ENCODE measurements around the gene ECI1.

Gene ECI1

GRCh38 chr16:2284797-2285576 lies 33.6 kb upstream of the ECI1 start:
- Mint-ChIP-seq H3K27me3 (no peaks in the 10 kb centered on the region), H3K4me3 (no peak overlapping the region), H3K36me3 (ENCODE audit: low read depth) (no peaks in the 10 kb centered on the region), H3K9me3 (no peaks in the 10 kb centered on the region), H3K4me1 (no peaks in the 10 kb centered on the region), H3K27ac (no peak overlapping the region)
- ATAC-seq (no peak), DNase-seq (no peak)

GRCh38 chr16:2284001-2284770 lies 32.8 kb upstream of the ECI1 start:
- no peak overlapping the region for H3K4me3 Mint-ChIP-seq
- H3K9me3 Mint-ChIP-seq, result no peaks in the 10 kb centered on the region
- H3K4me1 Mint-ChIP-seq, result no peaks in the 10 kb centered on the region
- no peak for ATAC-seq
- no peaks in the 10 kb centered on the region for H3K36me3 Mint-ChIP-seq (ENCODE audit: low read depth)
- no peak overlapping the region for H3K27ac Mint-ChIP-seq
- no peak for DNase-seq
- H3K27me3 Mint-ChIP-seq, result no peaks in the 10 kb centered on the region

GRCh38 chr16:2282866-2283555 lies 31.6 kb upstream of the ECI1 start:
- DNase-seq, result no peak
- ATAC-seq, result no peak
- H3K4me1 Mint-ChIP-seq, result no peaks in the 10 kb centered on the region
- H3K4me3 Mint-ChIP-seq, result no peak overlapping the region
- no peaks in the 10 kb centered on the region for H3K9me3 Mint-ChIP-seq
- H3K27ac Mint-ChIP-seq, result no peak overlapping the region
- H3K27me3 Mint-ChIP-seq, result no peaks in the 10 kb centered on the region
- H3K36me3 Mint-ChIP-seq (ENCODE audit: low read depth), result no peaks in the 10 kb centered on the region

- Mint-ChIP-seq H3K4me1 (no peaks in the 10 kb centered on the region), H3K27me3 (no peaks in the 10 kb centered on the region), H3K27ac (no peak overlapping the region), H3K4me3 (no peak overlapping the region), H3K36me3 (ENCODE audit: low read depth) (no peaks in the 10 kb centered on the region), H3K9me3 (no peaks in the 10 kb centered on the region)
- DNase-seq, result no peak
- ATAC-seq, result no peak
These were observed 30.9 kb upstream of the ECI1 start for GRCh38 chr16:2282262-2282661.

GRCh38 chr16:2280981-2281542 lies 29.7 kb upstream of the ECI1 start:
- Mint-ChIP-seq H3K4me3 (no peak overlapping the region), H3K4me1 (no peaks in the 10 kb centered on the region), H3K9me3 (no peaks in the 10 kb centered on the region), H3K27ac (no peak overlapping the region), H3K36me3 (ENCODE audit: low read depth) (no peaks in the 10 kb centered on the region), H3K27me3 (no peaks in the 10 kb centered on the region)
- DNase-seq (no peak), ATAC-seq (no peak)

GRCh38 chr16:2280461-2280860 lies 29.1 kb upstream of the ECI1 start:
- no peak for ATAC-seq
- H3K4me3 Mint-ChIP-seq, result no peak overlapping the region
- no peaks in the 10 kb centered on the region for H3K27me3 Mint-ChIP-seq
- no peak for DNase-seq
- no peaks in the 10 kb centered on the region for H3K9me3 Mint-ChIP-seq
- H3K4me1 Mint-ChIP-seq, result no peaks in the 10 kb centered on the region
- no peaks in the 10 kb centered on the region for H3K36me3 Mint-ChIP-seq (ENCODE audit: low read depth)
- no peak overlapping the region for H3K27ac Mint-ChIP-seq

GRCh38 chr16:2278956-2279800 lies 27.8 kb upstream of the ECI1 start:
- no peaks in the 10 kb centered on the region for H3K9me3 Mint-ChIP-seq
- H3K36me3 Mint-ChIP-seq (ENCODE audit: low read depth), result no peaks in the 10 kb centered on the region
- DNase-seq, result no peak
- no peaks in the 10 kb centered on the region for H3K27me3 Mint-ChIP-seq
- no peak overlapping the region for H3K27ac Mint-ChIP-seq
- H3K4me1 Mint-ChIP-seq, result no peaks in the 10 kb centered on the region
- ATAC-seq, result no peak
- H3K4me3 Mint-ChIP-seq, result no peak overlapping the region

- Mint-ChIP-seq H3K27ac (no peak overlapping the region), H3K9me3 (no peaks in the 10 kb centered on the region), H3K4me1 (no peaks in the 10 kb centered on the region), H3K4me3 (no peak overlapping the region), H3K36me3 (ENCODE audit: low read depth) (no peaks in the 10 kb centered on the region), H3K27me3 (no peaks in the 10 kb centered on the region)
- DNase-seq, result no peak
- ATAC-seq, result no peak
These were observed 26.9 kb upstream of the ECI1 start for GRCh38 chr16:2278272-2278608.

- no peaks in the 10 kb centered on the region for H3K4me1 Mint-ChIP-seq
- no peak overlapping the region for H3K4me3 Mint-ChIP-seq
- H3K9me3 Mint-ChIP-seq, result no peaks in the 10 kb centered on the region
- no peak overlapping the region for H3K27ac Mint-ChIP-seq
- ATAC-seq, result no peak
- H3K36me3 Mint-ChIP-seq (ENCODE audit: low read depth), result no peaks in the 10 kb centered on the region
- no peak for DNase-seq
- H3K27me3 Mint-ChIP-seq, result no peaks in the 10 kb centered on the region
These were observed 26.3 kb upstream of the ECI1 start for GRCh38 chr16:2277466-2278271.

GRCh38 chr16:2276368-2277195 lies 25.2 kb upstream of the ECI1 start:
- Mint-ChIP-seq H3K27ac (no peak overlapping the region), H3K9me3 (no peaks in the 10 kb centered on the region), H3K27me3 (no peaks in the 10 kb centered on the region), H3K36me3 (ENCODE audit: low read depth) (no peaks in the 10 kb centered on the region), H3K4me3 (no peak overlapping the region), H3K4me1 (no peaks in the 10 kb centered on the region)
- DNase-seq (no peak), ATAC-seq (no peak)

- no peak overlapping the region for H3K27ac Mint-ChIP-seq
- H3K27me3 Mint-ChIP-seq, result no peaks in the 10 kb centered on the region
- H3K9me3 Mint-ChIP-seq, result no peaks in the 10 kb centered on the region
- H3K36me3 Mint-ChIP-seq (ENCODE audit: low read depth), result no peaks in the 10 kb centered on the region
- ATAC-seq (no peak), DNase-seq (no peak)
- no peak overlapping the region for H3K4me3 Mint-ChIP-seq
- H3K4me1 Mint-ChIP-seq, result no peaks in the 10 kb centered on the region
These were observed 24.3 kb upstream of the ECI1 start for GRCh38 chr16:2275476-2276367.

- H3K27me3 Mint-ChIP-seq, result no peaks in the 10 kb centered on the region
- no peak overlapping the region for H3K27ac Mint-ChIP-seq
- no peaks in the 10 kb centered on the region for H3K36me3 Mint-ChIP-seq (ENCODE audit: low read depth)
- peaks cover 10% of the 10 kb centered on the region for H3K4me1 Mint-ChIP-seq
- ATAC-seq (no peak), DNase-seq (no peak)
- H3K4me3 Mint-ChIP-seq, result no peak overlapping the region
- H3K9me3 Mint-ChIP-seq, result no peaks in the 10 kb centered on the region
These were observed 22.5 kb upstream of the ECI1 start for GRCh38 chr16:2273931-2274330.
